HCT116 (cell line): ENCODE data around the gene IFNL1. TPM values are rescaled to one million over a fixed set of nuclear protein-coding genes. Genes with fewer than 3 reads are reported as not detected.

Experiments
- ATAC-seq: fragments of 200-7000 bp; cut with Tn5 transposase; 2 replicates; pipeline ENCODE4 v1.9.1; 2020; ENCODE audit warnings: mild to moderate bottlenecking, moderate library complexity
- BruUV-seq: library from RNA; stranded (reverse); fragments of 400-500 nt; replicated peaks from 2 replicates; lab custom pipeline; 2021; lab: Mats Ljungman, UMichigan
- CTCF ChIA-PET: fragments of 300-600 bp; sonication (Branson Sonifier 250); formaldehyde crosslinking; loops from one replicate; lab custom pipeline; 2021; ENCODE audit warnings: antibody characterized with exemption; lab: Charles Lee
- POLR2A ChIA-PET: fragments of 300-600, 350-600 bp; sonication (Branson Sonifier 250); formaldehyde crosslinking; loops from one replicate; lab custom pipeline; 2021; ENCODE audit warnings: antibody characterized with exemption; lab: Charles Lee
- RAD21 ChIA-PET, 2 experiments: fragments of 300-600 bp; sonication (Branson Sonifier 250); formaldehyde crosslinking; loops; one replicate each; lab custom pipeline; 2023; ENCODE audit warnings: low total read pairs in 2 of 2; ENCODE audit not compliant: uncharacterized antibody in 2 of 2, unreplicated experiment in 2 of 2, low non-redundant PET in 1 of 2; lab: Charles Lee
- DNase-seq: peaks from one replicate; pipeline ENCODE4 v3.0.0-alpha.2; 2010; ENCODE audit warnings: low read depth, low spot score
- H2AFZ ChIP-seq: fragments of 200-600 bp; shearing (Covaris generic), sonication (generic); 2 replicates; pipeline ENCODE4 v1.6.1; 2017; ENCODE audit warnings: low read depth, mixed run types, mixed read lengths, antibody characterized with exemption, low read length; ENCODE audit not compliant: poor library complexity, severe bottlenecking
- H3K27ac ChIP-seq: 2 replicates; pipeline ENCODE4 v1.5.1; 2012; ENCODE audit warnings: low read depth, low read length
- H3K27me3 ChIP-seq: fragments of 200-600 bp; sonication (generic); 2 replicates; pipeline ENCODE4 v1.6.1; 2016; ENCODE audit warnings: mixed run types, low read length, mixed read lengths; ENCODE audit not compliant: insufficient read depth
- H3K36me3 ChIP-seq, 2 experiments: fragments of 200-500 bp in 1 of 2; fragments of 200-600 bp in 1 of 2; sonication (Bioruptor generic) in 1 of 2; sonication (generic) in 1 of 2; 2 replicates each; pipeline versions ENCODE4 v1.5.1 to v1.6.1; 2014 to 2016; ENCODE audit warnings: low read length in 2 of 2, inconsistent platforms in 1 of 2, mixed read lengths in 1 of 2, mixed run types in 1 of 2; ENCODE audit not compliant: insufficient read depth in 2 of 2, control insufficient read depth in 1 of 2
- H3K4me1 ChIP-seq, 2 experiments: fragments of 200-600 bp in 1 of 2; sonication (generic) in 1 of 2; 2 replicates each; pipeline versions ENCODE4 v1.5.1 to v1.6.1; 2012 to 2017; ENCODE audit warnings: low read length in 2 of 2, inconsistent platforms in 1 of 2, mild to moderate bottlenecking in 1 of 2, mixed read lengths in 1 of 2, mixed run types in 1 of 2, moderate library complexity in 1 of 2; ENCODE audit not compliant: insufficient read depth in 2 of 2, control insufficient read depth in 1 of 2
- H3K4me2 ChIP-seq: fragments of 200-600 bp; sonication (generic); 2 replicates; pipeline ENCODE4 v1.6.1; 2017; ENCODE audit warnings: mixed run types, low read length, mixed read lengths
- H3K4me3 ChIP-seq, 2 experiments: fragments of 200-600 bp in 1 of 2; sonication (generic) in 1 of 2; replicated peaks in 1 of 2; 2 replicates each; pipeline ENCODE4 v1.5.1; 2011 to 2016; ENCODE audit warnings: low read length in 2 of 2, control low read depth in 1 of 2, low read depth in 1 of 2, mild to moderate bottlenecking in 1 of 2, mixed read lengths in 1 of 2, mixed run types in 1 of 2
- H3K79me2 ChIP-seq: fragments of 200-600 bp; sonication (generic); 2 replicates; pipeline ENCODE4 v1.6.1; 2017; ENCODE audit warnings: mild to moderate bottlenecking, mixed run types, low read length, moderate library complexity, mixed read lengths; ENCODE audit not compliant: insufficient read depth
- H3K9ac ChIP-seq: fragments of 200-600 bp; sonication (generic); 2 replicates; pipeline ENCODE4 v1.6.1; 2016; ENCODE audit warnings: low read length, mixed read lengths
- H3K9me2 ChIP-seq: fragments of 200-600 bp; sonication (generic), shearing (Covaris generic); 2 replicates; pipeline ENCODE4 v1.6.1; 2017; ENCODE audit warnings: mixed run types, mild to moderate bottlenecking, moderate library complexity; ENCODE audit not compliant: insufficient read depth
- H3K9me3 ChIP-seq, 2 experiments: fragments of 200-500 bp in 1 of 2; fragments of 200-600 bp in 1 of 2; sonication (Bioruptor generic) in 1 of 2; sonication (generic) in 1 of 2; 2 replicates each; pipeline ENCODE4 v1.6.1; 2014 to 2017; ENCODE audit warnings: low read length in 2 of 2, mixed read lengths in 2 of 2, inconsistent platforms in 1 of 2, low read depth in 1 of 2, mild to moderate bottlenecking in 1 of 2, mixed run types in 1 of 2, moderate library complexity in 1 of 2; ENCODE audit not compliant: control insufficient read depth in 1 of 2, insufficient read depth in 1 of 2
- H4K20me1 ChIP-seq: fragments of 200-600 bp; sonication (generic), shearing (Covaris generic); 2 replicates; pipeline ENCODE4 v1.6.1; 2017; ENCODE audit warnings: mixed run types, mild to moderate bottlenecking, moderate library complexity; ENCODE audit not compliant: insufficient read depth
- ATF3 ChIP-seq: IDR thresholded peaks from 2 replicates; pipeline ENCODE4 v1.6.1; 2012
- CEBPB ChIP-seq: IDR thresholded peaks from 2 replicates; pipeline ENCODE4 v1.6.1; 2012; ENCODE audit warnings: low read depth
- CTCF ChIP-seq, 3 experiments: fragments of 200-600 bp in 1 of 3; sonication (generic) in 1 of 3; IDR thresholded peaks in 2 of 3; conservative IDR thresholded peaks in 1 of 3; 2 replicates each; pipeline ENCODE4 v1.5.1; 2012 to 2017; ENCODE audit warnings: low read depth in 2 of 3, low read length in 2 of 3, antibody characterized with exemption in 1 of 3, borderline replicate concordance in 1 of 3, control low read depth in 1 of 3, mild to moderate bottlenecking in 1 of 3, mixed read lengths in 1 of 3, mixed run types in 1 of 3, moderate library complexity in 1 of 3; ENCODE audit not compliant: insufficient read depth in 1 of 3
- ELF1 ChIP-seq: IDR thresholded peaks from 2 replicates; pipeline ENCODE4 v1.6.1; 2012; ENCODE audit warnings: low read depth, borderline replicate concordance
- EZH2 ChIP-seq: fragments of 200-600 bp; sonication (generic); IDR thresholded peaks from 2 replicates; pipeline ENCODE4 v1.6.1; 2017; ENCODE audit warnings: antibody characterized with exemption, mixed run types
- EZH2phosphoT487 ChIP-seq: fragments of 200-600 bp; IDR thresholded peaks from 2 replicates; pipeline ENCODE4 v1.6.1; 2018; ENCODE audit warnings: antibody characterized with exemption, borderline replicate concordance
- JUND ChIP-seq: IDR thresholded peaks from 2 replicates; pipeline ENCODE4 v1.6.1; 2012
- MAX ChIP-seq: IDR thresholded peaks from 2 replicates; pipeline ENCODE4 v1.6.1; 2012
- POLR2AphosphoS5 ChIP-seq: IDR thresholded peaks from 2 replicates; pipeline ENCODE4 v1.6.1; 2011; ENCODE audit warnings: mild to moderate bottlenecking, low read depth, low read length, moderate library complexity
- SIN3A ChIP-seq: IDR thresholded peaks from 2 replicates; pipeline ENCODE4 v1.6.1; 2012; ENCODE audit warnings: low read depth
- YY1 ChIP-seq: IDR thresholded peaks from 2 replicates; pipeline ENCODE4 v1.6.1; 2011; ENCODE audit warnings: low read length, low read depth, moderate library complexity, mild to moderate bottlenecking; ENCODE audit not compliant: insufficient replicate concordance; ENCODE audit errors: extremely low read depth
- ZBTB33 ChIP-seq: IDR thresholded peaks from 2 replicates; pipeline ENCODE4 v1.6.1; 2011; ENCODE audit warnings: mild to moderate bottlenecking, low read length, moderate library complexity; ENCODE audit not compliant: insufficient replicate concordance; ENCODE audit errors: extremely low read depth
- ZFX ChIP-seq: fragments of 450-650 bp; IDR thresholded peaks from 2 replicates; pipeline ENCODE4 v1.6.1; 2017
- ZNF274 ChIP-seq: fragments of 200-500 bp; sonication (Bioruptor generic); IDR thresholded peaks from 2 replicates; pipeline ENCODE4 v1.6.1; 2014; ENCODE audit warnings: mild to moderate bottlenecking, low read depth, low read length, inconsistent platforms
- intact Hi-C: fragments of 100-400 bp; cut with micrococcal nuclease; formaldehyde crosslinking; loops from 2 replicates; pipeline ENCODE4 v1.10.0; 2022
- total RNA-seq: library from RNA; stranded (reverse); gene quantifications from one replicate; pipeline ENCODE4 v1.2.1, GENCODE V29; 2021; ENCODE audit not compliant: unreplicated experiment

IFNL1 gene
- total RNA-seq, 1 experiment from 2014 or later: not detected

GRCh38 chr19:39341719-39342604 lies 45.8 kb downstream of the IFNL1 start, which contains the start of gene SAMD4B (continued):
- TF ChIP-seq CTCF (IDR thresholded peaks at IDR 0.05 in 2 of 3, conservative IDR thresholded peaks at IDR 0.05 in 1 of 3; ENCODE audit: borderline replicate concordance in 1 of 3, insufficient read depth in 1 of 3, low read depth in 2 of 3, low read length in 2 of 3) (peak; percentile 26 to 67 (median 45); a peak in 3 of 6 replicates), POLR2AphosphoS5 (peak; percentile 98), ZFX (no peak; the same call in 1 of the 2 replicates), ELF1 (no peak; the same call in 1 of the 2 replicates)

- DNase-seq (no peak), ATAC-seq (no peak; the same call in 1 of the 2 replicates)
- no peaks in the 10 kb centered on the region for H3K9me2 ChIP-seq
- ChIA-PET RAD21 (no interaction called here), CTCF (interaction anchor here (0.6 to 1.9 kb wide), 11 partner anchors 12 to 381 kb away, joined by 3 to 11 read pairs (median 5); partner anchors contain the start of gene PLEKHG2), POLR2A (interaction anchor here (0.6 to 1.1 kb wide), 13 partner anchors 8 to 400 kb away, joined by 3 to 7 read pairs (median 4); partner anchors contain the start of genes MED29, PAF1 and RPS16)
- peaks cover 0 to 11% of the 10 kb centered on the region in 2 experiments; a peak in 2 of 4 replicates for H3K36me3 ChIP-seq
- no peak overlapping the region for H2AFZ ChIP-seq
- peaks cover 8 to 22% of the 10 kb centered on the region in 2 experiments for H3K4me1 ChIP-seq
- H4K20me1 ChIP-seq: peaks cover 4% of the 10 kb centered on the region; the same call in 1 of the 2 replicates
- H3K9me3 ChIP-seq: no peaks in the 10 kb centered on the region
- peaks cover 60% of the 10 kb centered on the region for H3K79me2 ChIP-seq
- H3K27me3 ChIP-seq: no peaks in the 10 kb centered on the region
- BruUV-seq: no TSS peak
- peak overlapping the region; percentile 66; the same call in 1 of the 2 replicates for H3K27ac ChIP-seq
- peak overlapping the region; percentile 91 to 92 for H3K4me3 ChIP-seq
- intact Hi-C loops: loop anchor here (1.0 to 5.0 kb wide), 2 partner anchors 70 to 130 kb away; partner anchors contain the start of gene PLEKHG2
- H3K4me2 ChIP-seq: peak overlapping the region; percentile 93
- H3K9ac ChIP-seq: peak overlapping the region; percentile 95
- TF ChIP-seq MAX (no peak), ATF3 (no peak), ZBTB33 (no peak), ZFX (no peak; the same call in 1 of the 2 replicates), SIN3A (no peak), YY1 (no peak), EZH2 (no peak), ELF1 (no peak), CEBPB (no peak), EZH2phosphoT487 (no peak), JUND (no peak), ZNF274 (no peak)
Observed at GRCh38 chr19:39342647-39343305, 46.6 kb downstream of the IFNL1 start.
